ENCODE results near the gene RNU1-2.
A peak's percentile ranks its signal among the peaks of the same experiment; 100 is the strongest.
"Not testable (repeated sequence)": the region's sequence is repeated elsewhere in the genome, so short reads cannot be mapped to it uniquely, and the experiment has no call there.

The RNU1-2 gene

DNA sequence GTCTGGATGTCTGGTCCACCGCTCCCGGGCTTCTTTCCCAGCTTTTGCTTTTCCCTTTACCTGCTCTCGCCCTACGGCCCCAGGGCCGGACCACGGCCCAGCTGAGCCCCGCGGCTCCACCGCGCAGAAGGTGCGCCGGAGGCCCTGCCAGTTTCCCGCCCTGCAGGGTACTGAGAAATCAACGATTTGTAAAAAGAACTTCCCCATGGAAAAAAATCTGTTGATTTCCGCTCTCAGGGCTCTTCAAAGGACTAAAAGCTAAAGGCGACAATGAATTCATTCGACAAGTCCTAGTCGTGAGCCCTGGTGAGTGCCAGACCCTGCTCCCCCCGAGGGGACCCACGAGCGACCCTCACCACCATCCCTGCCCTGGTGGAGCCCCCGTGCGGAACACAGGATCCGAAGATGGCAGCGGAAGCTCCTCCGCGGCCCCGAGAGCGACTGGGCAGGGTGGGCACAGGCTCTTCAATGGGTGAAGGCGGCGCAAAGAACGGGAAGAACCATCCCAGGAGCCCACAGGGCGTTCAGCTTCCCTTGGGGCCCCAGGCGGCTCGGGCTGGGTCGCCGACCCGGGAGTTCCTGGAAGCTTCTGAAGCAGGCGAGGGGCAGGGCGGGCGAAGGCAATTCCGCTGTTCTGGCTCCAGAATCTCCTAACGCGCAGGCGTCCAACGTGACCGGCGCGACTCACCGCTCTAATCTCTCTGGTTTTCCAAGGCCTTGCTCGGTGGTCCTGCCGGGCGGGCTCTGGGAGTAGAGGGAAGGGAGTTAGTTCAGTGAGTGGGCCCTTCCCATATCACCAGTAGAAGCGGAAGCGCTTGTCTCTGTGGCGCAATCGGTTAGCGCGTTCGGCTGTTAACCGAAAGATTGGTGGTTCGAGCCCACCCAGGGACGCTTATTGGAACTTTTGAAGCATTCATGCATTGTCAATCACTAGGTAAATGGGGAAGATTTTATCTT lies 6.6 kb upstream of the RNU1-2 start:
- peak; percentile 24 to 43 for DNase-seq (ENCODE audit: low read depth in 2 of 2)

DNA sequence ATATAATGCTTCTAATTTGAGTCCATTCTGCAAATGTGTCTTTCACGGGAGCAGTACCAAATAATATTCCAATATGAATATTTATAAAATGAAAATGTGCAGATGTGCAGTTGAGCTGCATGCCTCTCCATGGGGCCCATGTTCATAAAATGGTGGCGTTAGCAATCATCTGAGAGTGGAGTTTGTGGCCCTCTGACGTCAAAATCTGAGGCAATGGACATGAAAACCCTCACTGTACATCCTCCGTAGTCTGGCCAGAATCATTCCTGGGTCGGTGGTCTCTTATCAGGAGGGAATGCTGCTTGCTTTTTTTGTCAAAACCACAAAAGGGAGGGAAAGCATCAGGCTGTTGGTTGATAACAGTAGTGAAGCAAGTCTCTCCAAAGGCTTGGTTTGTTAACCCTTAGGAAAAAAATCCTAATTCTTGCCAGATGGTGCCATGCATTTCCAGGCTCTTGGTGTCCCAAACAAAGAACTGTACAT lies 5.2 kb upstream of the RNU1-2 start:
- DNase-seq (ENCODE audit: low read depth in 2 of 2) = not testable (repeated sequence)

DNA sequence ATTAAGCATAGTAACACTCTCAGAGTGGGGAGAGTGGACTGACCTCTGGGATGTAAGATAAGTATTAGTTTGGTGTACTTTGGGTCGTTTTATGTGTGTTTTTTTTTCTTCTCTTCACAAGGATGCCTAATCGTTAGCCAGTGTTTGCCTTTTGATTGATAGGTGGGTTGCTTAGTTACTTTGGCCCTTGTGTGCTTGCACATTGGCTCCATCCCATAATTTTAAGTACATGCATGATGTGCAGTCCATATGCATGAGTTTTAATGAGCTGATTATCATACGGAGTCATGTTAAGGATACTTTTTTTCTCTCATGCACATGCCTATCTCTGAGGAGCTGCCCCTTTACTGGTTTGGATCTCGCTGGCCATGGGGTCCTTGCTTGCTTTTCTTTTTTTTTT lies 4.7 kb upstream of the RNU1-2 start:
- not testable (repeated sequence) for DNase-seq (ENCODE audit: low read depth in 2 of 2)

DNA sequence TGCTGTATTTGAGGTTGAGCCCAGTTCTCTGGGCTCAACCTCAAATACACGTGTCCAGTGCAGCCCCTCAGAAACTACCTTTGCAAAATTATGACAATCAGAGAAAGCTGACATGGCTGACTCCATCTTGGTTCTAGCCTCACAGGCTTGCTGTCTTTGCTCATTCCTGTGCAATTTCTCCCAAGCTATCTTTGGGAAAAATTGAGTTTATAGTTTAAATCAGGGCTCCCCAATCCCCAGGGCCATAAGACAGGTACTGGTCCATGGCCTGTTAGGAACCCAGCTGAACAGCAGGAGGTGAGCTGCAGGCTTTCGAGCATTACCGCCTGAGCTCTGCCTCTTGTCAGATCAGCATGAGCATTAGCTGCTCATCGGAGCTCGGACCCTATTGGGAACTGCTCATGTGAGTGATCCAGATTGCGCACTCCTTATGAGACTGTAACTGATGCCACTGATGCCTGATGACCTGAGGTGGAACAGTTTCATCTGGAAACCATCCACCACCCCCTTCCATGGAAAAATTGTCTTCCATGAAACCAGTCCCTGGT lies 2.7 kb upstream of the RNU1-2 start:
- not testable (repeated sequence) for DNase-seq (ENCODE audit: low read depth in 2 of 2)

DNA sequence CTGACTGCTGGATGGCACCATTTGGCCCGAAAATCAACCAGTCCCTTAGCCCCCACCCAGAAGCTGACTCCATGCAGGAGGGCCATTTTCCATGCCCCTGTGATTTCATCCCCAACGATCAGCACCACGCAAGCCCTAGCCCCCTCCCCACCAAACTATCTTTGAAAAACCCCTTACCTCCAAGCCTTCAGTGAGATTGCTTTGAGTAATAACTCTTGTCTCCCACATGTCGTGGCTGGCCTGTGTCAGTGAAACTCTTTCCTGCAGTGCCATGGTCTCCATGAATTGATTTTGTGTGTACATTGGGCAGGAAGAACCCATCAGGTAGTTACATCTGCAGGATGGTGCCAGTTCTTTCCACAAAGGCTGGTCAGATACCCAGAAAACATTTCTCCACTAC lies 2.0 kb upstream of the RNU1-2 start:
- not testable (repeated sequence) for DNase-seq (ENCODE audit: low read depth in 2 of 2)

DNA sequence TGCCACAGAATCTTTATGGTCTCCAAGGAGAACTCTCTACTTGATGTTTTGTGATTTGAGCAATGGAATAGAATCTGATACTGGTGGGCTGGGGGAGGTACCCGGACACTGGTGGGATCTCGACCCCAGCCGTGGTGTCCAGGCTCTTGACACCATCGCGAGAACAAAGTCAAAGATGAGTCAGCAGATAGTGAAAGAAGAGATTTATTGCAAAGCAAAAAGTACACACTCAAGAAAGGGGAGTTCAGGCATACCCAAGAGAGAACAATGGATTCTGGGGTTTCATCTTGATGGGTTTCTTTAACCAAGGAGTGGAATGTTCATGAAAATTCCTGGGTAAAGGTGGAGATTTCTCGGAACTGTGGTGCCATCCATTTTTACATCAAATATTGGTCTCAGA lies 1.4 kb upstream of the RNU1-2 start:
- not testable (repeated sequence) for DNase-seq (ENCODE audit: low read depth in 2 of 2)

DNA sequence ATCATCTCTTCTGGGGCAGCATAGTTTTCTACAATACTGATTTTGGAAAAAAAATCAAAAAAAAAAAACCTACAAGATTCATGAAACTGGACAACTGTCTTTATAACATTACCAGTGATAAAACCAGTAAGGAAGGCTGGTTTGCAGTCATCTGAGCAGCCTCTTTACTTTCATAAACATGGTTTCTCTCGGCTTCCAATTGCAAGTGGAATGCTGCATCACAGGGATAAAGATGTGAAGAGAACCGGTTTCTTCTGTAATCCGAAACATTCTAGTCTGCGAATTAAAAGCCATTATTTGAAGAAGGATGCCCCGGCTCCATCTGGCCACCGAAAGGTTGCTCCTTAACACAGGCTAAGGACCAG lies 565 bp upstream of the RNU1-2 start:
- DNase-seq (ENCODE audit: low read depth in 2 of 2) = not testable (repeated sequence)

DNA sequence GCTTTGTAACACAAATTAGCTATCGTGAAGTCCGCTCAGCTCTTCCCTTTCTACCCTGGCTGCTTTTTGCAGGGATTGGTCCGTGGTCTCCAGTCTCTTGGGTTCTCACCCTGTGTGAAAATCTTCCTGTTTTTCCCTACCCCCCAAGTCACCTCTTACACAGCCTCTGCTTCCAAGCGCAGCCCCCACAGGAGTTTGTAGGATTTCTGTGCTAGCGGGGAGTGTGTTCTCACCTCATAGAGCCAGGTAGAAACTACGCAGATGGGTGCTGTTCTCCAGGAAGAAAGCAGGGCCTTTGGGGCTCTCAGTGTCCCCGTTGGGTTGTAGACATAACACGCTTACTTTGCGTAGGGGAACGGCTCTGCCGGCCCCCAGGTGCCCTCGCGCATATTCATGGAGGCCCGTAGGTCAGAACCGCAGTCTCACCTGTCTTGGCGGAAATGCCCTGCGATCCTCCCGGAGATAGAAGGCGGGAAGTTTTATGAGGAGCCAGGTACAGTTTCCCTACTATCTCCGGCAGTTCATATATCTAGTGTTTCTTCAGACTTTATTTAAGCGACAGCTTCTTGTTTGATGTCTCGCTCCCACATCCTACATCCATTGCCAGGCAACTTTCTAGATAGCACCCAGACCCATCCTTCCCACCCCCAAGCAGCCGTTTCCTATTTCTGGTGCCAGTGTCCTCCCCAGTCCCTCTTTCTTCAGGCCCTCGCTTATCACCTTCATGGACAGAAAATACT lies 706 bp downstream of the RNU1-2 start:
- DNase-seq (ENCODE audit: low read depth in 2 of 2) = peak; percentile 53 to 60

DNA sequence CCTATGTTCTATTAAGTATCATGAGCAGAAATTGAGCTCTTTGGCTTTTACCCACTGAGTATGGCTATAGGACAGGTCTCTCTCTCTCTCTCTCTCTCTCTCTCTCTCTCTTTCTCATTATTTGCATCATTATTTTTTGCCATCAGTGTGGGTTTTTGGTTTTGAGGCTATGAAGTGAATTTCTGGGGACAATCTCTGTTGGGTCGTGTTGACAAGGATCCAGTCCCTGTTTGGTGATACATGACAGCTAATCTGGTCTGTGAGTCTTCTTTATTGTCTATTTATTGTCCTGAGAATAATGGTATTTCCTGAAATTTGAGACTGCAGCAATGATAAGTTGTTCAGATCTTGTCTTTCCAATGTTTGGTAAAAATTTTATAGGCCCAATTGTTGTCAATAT lies 1.9 kb downstream of the RNU1-2 start:
- not testable (repeated sequence) for DNase-seq (ENCODE audit: low read depth in 2 of 2)

DNA sequence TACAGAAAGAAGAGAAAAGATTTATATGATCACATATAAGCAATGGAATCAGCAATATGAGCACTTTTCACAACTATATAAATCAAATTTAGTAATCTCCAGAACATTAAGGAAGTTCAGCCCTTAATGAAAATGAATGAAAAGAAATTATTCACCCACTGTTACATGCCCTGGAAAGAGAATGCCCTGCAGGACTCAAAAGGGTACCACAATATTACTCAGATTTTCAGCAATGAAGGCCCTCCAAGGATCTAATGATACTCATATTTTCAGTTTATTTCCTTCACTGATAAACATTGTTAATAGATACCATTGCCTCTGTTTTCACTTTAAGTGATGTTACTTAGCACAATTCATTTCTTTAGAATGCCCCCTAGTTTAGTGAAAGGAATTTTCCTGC lies 2.5 kb downstream of the RNU1-2 start:
- DNase-seq (ENCODE audit: low read depth in 2 of 2) = not testable (repeated sequence)

DNA sequence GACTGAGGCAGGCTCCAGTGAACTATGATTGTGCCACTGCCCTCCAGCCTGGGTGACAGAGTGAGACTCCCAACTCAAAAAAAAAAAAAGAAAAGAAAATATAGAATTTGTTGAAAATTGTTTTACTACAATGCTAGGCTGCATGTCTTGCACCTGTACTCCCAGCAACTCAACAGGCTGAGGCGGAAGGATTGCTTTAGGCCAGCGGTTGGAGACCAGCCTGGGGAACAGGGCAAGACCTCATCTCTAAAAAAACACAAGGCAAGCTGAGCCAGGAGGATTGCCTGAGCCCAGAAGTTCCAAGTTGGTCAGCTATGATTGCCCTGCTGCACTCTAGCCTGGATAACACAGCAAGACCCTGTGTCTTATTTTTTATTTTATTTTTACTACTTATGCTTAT lies 3.2 kb downstream of the RNU1-2 start:
- not testable (repeated sequence) for DNase-seq (ENCODE audit: low read depth in 2 of 2)

DNA sequence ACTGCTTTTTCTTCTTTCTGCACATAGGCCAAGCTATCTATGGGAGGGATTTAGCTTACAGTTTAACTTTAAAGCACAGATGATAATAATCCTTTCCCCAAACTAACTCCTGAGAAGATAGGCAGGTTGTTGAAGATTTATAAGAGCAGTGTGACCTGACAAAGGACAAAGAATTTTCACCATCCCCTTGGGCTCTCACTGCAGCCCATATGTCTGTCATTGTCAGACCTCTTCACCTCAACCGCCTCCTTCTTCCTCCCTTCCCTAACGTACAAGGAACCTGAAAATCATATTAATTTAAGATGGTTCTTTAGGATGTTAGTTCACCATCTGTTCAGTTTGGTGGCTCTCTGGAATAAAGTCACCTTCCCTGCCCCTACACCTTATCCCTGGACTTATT lies 5.0 kb downstream of the RNU1-2 start:
- DNase-seq (ENCODE audit: low read depth in 2 of 2) = no peak

DNA sequence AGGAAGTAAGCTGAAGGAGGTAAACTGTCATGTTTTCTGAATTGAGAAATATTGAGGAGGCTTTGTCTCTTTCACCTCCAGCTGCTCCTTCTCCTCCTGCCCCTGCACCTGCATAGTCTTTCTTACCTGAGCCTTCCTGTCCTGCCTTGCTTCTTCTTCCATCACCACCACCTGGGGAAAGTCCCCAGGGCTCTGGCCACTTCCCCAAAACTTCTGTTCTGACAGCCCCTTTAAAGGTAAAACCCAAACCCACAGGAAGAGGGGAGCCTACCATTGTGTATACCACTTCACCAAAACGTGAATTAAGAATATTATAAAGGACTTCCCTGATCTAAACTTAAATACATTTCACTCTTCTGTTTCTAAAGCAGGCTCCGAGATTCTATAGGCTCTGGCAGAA lies 5.6 kb downstream of the RNU1-2 start:
- DNase-seq (ENCODE audit: low read depth in 2 of 2) = not testable (repeated sequence)

DNA sequence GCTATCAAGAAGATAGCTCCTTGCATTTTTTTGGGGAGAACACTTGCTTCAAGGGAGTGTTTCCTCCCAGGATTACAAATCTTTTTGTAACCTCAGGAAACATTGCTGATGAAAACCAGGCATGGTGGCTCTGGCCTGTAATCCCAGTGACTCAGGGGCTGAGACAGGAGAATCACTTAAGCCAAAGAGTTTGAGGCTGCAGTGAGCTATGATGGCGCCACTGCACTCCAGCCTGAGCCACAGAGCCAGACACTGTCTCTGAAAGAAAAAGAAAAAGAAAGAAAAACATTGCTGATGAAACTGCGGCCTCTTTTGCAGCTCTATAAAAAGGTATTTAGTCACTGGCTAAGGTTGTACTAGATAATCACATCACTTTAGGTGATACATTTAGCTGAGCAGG lies 7.3 kb downstream of the RNU1-2 start:
- DNase-seq (ENCODE audit: low read depth in 2 of 2) = no peak

DNA sequence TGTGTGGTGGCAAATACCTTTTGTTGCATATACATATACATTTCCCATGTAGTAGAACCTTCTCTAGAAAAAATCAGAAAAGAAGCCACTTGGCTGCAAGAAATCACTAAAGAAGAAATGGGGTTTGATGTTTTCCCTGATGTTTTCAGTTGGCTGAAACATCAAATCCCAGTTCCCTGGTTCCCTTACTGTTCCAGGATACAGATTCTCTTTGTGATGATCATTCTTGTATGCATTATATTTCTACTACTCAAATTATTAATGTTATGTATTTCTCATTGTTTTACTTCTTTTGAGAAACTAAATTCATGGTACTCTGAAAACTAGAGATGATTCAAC lies 7.6 kb downstream of the RNU1-2 start:
- DNase-seq (ENCODE audit: low read depth in 2 of 2) = no peak

DNA sequence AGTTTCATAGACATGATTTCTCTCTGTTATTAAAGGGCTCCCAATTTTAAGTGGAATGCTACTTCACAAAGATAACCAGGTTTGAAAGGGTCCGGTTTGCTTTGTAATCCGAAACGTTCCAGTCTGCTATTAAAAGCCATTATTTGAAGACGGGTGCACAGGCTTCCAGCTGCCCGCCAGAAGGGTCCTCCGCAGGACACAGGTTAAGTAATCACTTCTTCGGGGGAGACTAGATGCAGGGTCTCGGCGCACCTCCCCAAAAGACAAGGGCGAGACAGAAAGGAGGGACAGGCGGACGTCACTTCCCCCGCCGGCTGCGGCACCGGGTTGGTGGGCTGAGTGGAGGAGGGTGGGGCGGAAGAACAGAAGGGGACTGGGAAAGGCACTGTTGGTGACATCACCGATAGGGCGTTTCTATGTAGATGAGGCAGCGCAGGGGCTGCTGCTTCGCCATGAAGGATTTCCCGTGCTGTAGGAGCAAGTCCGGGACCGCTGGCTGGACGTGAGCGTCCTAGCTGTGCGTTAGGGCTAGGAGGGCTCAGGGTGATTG lies 8.9 kb downstream of the RNU1-2 start:
- peak; percentile 99 for DNase-seq (ENCODE audit: low read depth in 2 of 2)

DNA sequence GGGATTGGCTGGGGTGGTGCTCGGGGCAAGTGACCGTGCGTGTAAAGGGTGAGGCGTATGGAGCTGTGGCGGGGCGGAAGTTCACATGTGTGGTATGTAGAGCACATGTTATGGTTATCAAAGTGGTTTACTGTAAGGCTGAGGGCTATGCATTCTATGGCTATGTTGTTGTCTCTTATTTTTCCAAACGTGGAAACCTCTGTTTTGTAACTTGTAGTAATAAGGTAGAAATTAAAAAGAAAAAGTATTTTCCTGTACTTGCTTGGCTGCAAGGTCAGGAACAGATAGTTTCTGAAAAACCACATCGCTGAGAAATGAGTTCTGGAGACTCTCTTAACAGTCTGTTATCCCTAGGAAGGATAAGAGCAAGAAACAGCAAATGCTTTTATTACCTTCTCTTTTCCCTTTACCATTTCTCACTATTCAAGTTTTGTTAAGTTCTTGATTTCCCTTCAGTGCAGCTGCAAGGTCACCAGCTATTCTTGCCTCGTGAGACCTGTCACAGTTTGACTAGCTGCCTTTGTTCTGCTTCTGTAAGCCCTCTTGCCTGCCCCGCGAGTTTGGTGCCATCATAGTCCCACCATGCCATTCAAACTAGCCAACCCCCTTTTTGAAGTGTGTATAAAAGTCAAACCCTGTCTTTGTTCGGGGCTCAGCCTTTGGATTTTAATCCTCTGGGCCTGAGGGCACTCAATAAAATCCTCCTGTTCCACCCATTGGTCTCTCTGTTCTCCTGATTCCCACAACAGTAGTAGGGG lies 9.5 kb downstream of the RNU1-2 start:
- DNase-seq (ENCODE audit: low read depth in 2 of 2) = no peak

DNA sequence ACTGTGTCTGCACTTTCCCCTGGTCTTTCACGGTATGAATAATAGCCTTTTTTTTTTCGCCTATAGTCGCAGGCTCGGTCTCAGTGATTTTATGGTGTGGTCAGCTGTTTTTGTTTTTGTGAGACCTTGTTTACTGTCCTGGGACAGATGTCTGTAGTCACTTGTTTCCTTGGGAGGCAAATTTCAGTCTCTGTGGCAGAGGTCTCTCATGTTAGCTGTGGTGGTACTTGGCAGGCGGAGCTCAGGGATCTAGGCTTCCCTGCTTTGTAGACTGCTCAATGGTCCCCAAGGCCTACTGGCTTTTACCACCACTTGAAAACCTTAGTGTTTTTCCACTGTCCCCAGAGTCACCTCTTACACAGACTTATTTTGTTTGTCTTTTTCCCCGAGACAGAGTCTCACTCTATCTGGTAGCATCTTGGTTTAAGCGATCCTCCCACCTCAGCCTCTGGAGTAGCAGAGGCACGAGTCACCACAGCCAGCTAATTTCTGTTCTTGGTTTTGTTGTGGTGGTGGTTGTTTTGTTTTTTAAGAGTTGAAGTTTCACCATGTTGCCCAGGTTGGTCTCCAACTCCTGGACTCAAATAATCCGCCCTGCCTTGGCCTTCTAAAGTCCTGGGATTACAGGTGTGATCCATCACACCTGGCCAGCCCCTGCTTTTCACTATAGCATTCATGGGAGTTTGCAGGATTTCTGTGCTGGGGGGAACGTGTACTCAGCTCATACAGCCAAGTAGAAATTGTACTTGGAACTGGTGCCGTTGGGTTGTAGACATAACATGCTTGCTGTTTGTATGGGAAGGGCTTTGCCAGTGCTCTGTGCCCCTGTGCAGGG lies 10.3 kb downstream of the RNU1-2 start:
- DNase-seq (ENCODE audit: low read depth in 2 of 2) = no peak

DNA sequence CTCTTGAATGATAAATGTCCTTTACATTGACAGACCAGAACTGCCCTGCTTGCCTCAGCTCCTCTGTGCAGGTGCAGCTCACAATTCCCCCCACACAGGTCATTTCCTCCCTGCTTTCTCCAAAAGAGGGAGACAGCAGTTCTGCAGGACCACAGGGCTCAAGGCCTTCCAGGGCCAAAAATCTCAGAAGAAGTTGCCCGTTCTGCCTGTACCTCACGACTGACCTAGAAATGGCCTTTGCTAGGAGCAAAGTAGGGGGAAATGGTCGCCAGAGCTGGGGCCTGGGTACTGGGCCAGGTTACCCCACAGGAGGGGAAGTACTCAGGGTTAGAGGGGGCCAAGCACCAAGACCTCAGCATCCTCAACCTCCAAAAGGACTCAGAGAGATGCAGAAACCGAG lies 11.1 kb downstream of the RNU1-2 start:
- no peak for DNase-seq (ENCODE audit: low read depth in 2 of 2)

DNA sequence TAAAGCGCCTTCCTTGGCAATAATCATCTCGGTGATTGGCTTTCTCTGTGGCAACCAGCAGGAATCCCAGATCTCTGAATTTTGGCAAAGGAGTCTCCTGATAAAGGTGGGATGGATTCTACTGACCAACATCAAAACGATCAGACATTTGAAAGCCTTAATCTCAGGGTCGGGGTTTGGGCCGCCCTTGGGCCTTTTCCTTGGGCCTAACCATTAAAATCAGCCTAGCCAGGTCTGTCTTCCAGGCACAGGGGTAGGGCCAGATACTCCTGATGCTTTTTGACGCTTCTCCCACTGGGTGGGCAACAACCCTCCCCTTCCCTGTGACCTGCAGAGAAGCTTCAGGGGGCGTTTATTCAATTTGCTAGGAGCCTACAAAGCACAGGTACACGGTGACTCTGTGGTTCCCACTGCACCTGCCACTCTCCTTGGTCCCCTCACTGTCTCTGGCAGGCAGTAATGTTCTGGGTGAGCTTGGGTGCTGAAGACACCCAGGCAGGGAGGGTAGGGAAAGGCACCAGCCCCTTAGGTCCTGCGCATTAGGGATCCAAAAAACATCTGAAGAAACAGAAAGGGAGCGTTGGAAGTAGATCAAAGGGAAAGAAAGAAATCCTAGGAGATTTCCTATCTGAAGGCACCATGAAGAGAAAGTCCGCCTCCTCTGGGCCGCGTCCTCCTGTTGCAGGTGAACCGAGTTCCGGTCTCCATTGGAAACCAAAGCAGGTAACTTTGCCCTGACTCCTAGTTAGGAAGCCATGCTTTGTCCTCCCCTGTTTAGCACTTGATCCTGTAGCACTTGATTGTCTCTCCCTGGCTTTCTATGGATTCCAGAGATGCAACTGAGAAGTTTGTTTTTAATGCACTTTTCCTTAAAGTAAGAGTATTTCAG lies 12.3 kb downstream of the RNU1-2 start:
- no peak for DNase-seq (ENCODE audit: low read depth in 2 of 2)

Measured in stimulated activated CD8-positive, alpha-beta memory T cell treated with anti-CD3 and anti-CD28 coated beads, Interleukin-7, amount 100 ng/mL, for 4 hours (primary cell).